Small intestine (tissue), 7 donors: ENCODE measurements around the gene ZC4H2. TPM values are rescaled to one million over a fixed set of nuclear protein-coding genes. Genes with fewer than 3 reads are reported as not detected.
"Not testable (repeated sequence)": the region's sequence is repeated elsewhere in the genome, so short reads cannot be mapped to it uniquely, and the experiment has no call there.

ENCODE experiments used
- DNase-seq, 2 donors: peaks; one replicate each; pipeline versions ENCODE4 v3.0.0 to v3.0.0-alpha.2; 2013
- FAIRE-seq: peaks from 2 replicates; lab custom pipeline; 2012; peaks lifted over from hg19 to GRCh38; lab: Jason Lieb, UNC
- H3K27ac ChIP-seq, 3 donors: one replicate each; pipeline ENCODE4 v1.5.1; 2013; ENCODE audit warnings: low read length in 2 of 3, mild to moderate bottlenecking in 2 of 3, control low read depth in 1 of 3, inconsistent platforms in 1 of 3, low read depth in 1 of 3, moderate library complexity in 1 of 3
- H3K27me3 ChIP-seq, 3 donors: one replicate each; pipeline ENCODE4 v1.6.1; 2013; ENCODE audit warnings: low read length in 3 of 3, inconsistent platforms in 1 of 3; ENCODE audit not compliant: control insufficient read depth in 3 of 3, insufficient read depth in 3 of 3
- H3K36me3 ChIP-seq, 3 donors: one replicate each; pipeline ENCODE4 v1.6.1; 2013; ENCODE audit warnings: low read length in 3 of 3, inconsistent platforms in 1 of 3, low read depth in 1 of 3, mild to moderate bottlenecking in 1 of 3, moderate library complexity in 1 of 3; ENCODE audit not compliant: control insufficient read depth in 3 of 3, insufficient read depth in 2 of 3
- H3K4me1 ChIP-seq, 3 donors: one replicate each; pipeline ENCODE4 v1.6.1; 2013; ENCODE audit warnings: low read length in 2 of 3, inconsistent platforms in 1 of 3, low read depth in 1 of 3, mild to moderate bottlenecking in 1 of 3, moderate library complexity in 1 of 3; ENCODE audit not compliant: control insufficient read depth in 3 of 3, insufficient read depth in 2 of 3
- H3K4me3 ChIP-seq, 3 donors: one replicate each; pipeline ENCODE4 v1.5.1; 2013; ENCODE audit warnings: low read length in 3 of 3, control low read depth in 1 of 3, inconsistent platforms in 1 of 3, low read depth in 1 of 3, mild to moderate bottlenecking in 1 of 3, moderate library complexity in 1 of 3
- H3K9me3 ChIP-seq, 2 donors: one replicate each; pipeline ENCODE4 v1.6.1; 2013; ENCODE audit warnings: low read depth in 1 of 2, low read length in 1 of 2; ENCODE audit not compliant: control insufficient read depth in 2 of 2, insufficient read depth in 1 of 2
- WGBS, 3 donors: extraction: QIAGEN DNeasy Blood & Tissue Kit; methylation state at CpG; one replicate each; pipeline ENCODE4 v1.1.7; 2013; 5-methylcytosine and 5-hydroxymethylcytosine counted together
- polyA plus RNA-seq, 4 donors: library from polyadenylated mRNA; stranded (reverse) in 3 of 4; unstranded in 1 of 4; fragments of 200-250 nt in 3 of 4; fragments of 120-200 nt in 1 of 4; gene quantifications; one replicate each; pipeline versions ENCODE4 v1.2.1 to v1.2.3, GENCODE V29; 2013
- donor health status: healthy with polysubstance abuse.
- donor health status: control.
- donor health status: control.
- donor health status: Bipolar disorder and iron deficiency.
- donor health status: healthy.

ZC4H2 gene
- polyA plus RNA-seq, 4 donors = 6.5 to 11.6 (median 8.0) TPM

DNA sequence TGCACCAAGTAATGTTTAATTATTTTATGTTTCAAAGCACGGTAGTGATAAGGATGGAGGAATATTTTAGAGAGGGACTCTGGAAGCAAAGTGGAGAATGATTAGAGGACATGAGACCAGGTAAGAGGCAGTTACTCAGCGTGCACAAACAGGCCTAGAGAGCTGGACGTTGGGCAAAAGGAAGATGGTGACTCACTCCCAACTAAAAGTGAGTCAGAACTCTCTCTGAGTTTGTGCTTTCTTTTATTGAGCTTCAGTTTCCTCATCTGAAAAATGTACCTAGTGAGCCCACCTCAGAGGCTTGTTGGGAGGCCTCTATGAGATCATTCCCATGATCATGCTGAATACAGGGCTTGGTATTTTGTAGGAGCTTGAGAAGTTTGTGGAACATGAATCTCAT is 1.6 kb upstream of the ZC4H2 start:
- WGBS, 3 donors = 60 to 71% (median 61%) methylated on average over 3 of the region's 3 CpGs
- no peaks in the 10 kb centered on the region for H3K9me3 ChIP-seq
- H3K27ac ChIP-seq = no peak overlapping the region
- DNase-seq = no peak
- H3K4me1 ChIP-seq = no peaks in the 10 kb centered on the region
- FAIRE-seq = no peak
- no peak overlapping the region for H3K4me3 ChIP-seq
- H3K36me3 ChIP-seq = no peaks in the 10 kb centered on the region
- no peaks in the 10 kb centered on the region for H3K27me3 ChIP-seq

DNA sequence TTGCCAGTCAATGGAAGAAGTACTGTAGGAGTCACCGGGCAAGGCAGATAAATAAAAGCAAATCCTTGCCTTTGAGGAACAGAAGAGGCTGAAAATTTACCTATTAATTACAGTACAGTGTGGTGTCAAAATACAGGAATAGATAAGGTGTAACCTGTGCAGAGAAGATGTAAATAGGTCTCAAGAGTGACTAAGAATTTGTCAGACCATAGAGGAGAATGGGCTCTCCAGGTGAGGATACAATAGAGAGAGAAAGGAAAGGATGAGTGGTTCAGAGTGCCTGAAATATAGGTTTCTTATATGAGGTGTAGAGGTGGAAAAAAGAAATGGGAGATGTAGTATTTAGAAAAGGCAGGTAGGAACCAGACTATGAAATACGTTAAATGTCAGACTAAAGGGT is 801 bp upstream of the ZC4H2 start:
- no peaks in the 10 kb centered on the region for H3K4me1 ChIP-seq
- DNase-seq (peak in 1 of 2 donors; percentile 1), FAIRE-seq (no peak)
- 47 to 62% (median 59%) methylated on average over 2 of the region's 2 CpGs for WGBS, 3 donors
- no peaks in the 10 kb centered on the region for H3K9me3 ChIP-seq
- no peaks in the 10 kb centered on the region for H3K27me3 ChIP-seq
- H3K27ac ChIP-seq = no peak overlapping the region
- H3K36me3 ChIP-seq = no peaks in the 10 kb centered on the region
- H3K4me3 ChIP-seq = no peak overlapping the region

DNA sequence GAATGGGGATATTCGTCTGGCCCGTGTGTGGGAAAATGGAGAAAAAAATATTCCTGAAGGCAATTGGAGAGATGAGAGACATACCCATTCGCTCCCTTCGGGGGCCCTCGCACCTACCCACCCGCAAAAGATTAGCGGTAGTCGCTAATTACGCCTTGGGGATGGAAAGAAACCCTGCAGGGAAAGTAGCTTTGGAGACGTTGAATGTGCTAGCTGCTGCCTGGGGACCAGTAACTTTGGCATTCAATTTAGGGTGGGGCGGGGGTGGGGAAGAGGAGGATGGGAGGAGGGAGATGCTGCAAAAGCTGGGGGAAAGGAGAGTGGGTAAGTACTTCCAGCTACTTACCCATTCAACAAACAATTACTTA is 407 bp upstream of the ZC4H2 start:
- DNase-seq = no peak
- no peaks in the 10 kb centered on the region for H3K9me3 ChIP-seq
- no peaks in the 10 kb centered on the region for H3K36me3 ChIP-seq
- H3K4me1 ChIP-seq = no peaks in the 10 kb centered on the region
- H3K4me3 ChIP-seq = peak overlapping the region in 2 of 3 donors; percentile 63 to 66
- no peak for FAIRE-seq
- whole genome bisulfite sequencing, 3 donors = 0 to 32% (median 4%) methylated on average over 11 of the region's 11 CpGs
- no peak overlapping the region for H3K27ac ChIP-seq
- no peaks in the 10 kb centered on the region for H3K27me3 ChIP-seq

DNA sequence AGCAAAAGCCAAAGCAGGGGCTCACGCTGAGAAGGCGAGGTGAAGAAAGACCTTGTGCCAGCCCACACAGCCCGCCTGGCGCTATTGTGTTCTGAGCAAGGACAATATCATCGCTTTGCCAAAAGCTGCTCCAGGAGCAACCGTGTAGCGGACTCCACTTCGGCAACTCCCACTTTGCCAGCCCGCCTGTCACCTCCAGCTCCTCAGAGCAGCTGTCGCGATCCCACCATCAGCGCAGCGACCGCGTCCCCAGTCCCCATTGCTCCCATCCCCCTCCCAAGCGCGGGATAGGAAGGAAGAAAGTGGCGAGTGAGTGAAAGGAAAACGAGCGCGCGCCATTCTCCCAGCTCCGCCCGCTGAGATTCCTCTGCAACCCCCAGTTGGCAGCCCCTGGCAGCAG is 759 bp downstream of the ZC4H2 start:
- peak; percentile 32 to 43 for DNase-seq
- Histone ChIP-seq H3K4me1 (no peaks in the 10 kb centered on the region), H3K27ac (peak overlapping the region in 2 of 3 donors; percentile 4 to 12), H3K36me3 (no peaks in the 10 kb centered on the region), H3K4me3 (peak overlapping the region; percentile 53 to 66 (median 63)), H3K9me3 (no peaks in the 10 kb centered on the region), H3K27me3 (no peaks in the 10 kb centered on the region)
- WGBS, 3 donors = 0 to 40% (median 11%) methylated on average over 24 of the region's 24 CpGs
- no peak for FAIRE-seq

DNA sequence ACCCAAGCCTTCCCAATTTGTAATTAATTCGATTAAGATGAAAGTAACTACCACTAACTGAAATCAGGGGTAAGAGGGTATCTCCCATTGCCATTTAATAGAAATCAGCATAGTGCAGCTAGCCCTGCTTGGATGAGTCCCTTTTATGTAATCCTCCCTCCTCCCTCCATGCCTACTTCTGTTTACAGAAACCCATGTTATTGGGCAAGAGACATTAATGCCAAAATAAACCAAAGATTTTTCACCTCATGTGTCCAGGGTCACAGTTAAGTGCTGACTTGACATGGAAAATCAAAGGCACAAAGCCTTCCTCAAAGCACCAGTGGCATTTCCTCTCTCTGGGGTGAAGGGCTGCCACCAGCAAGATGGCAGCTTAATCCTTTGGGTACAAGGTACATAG is 50.8 kb downstream of the ZC4H2 start:
- peaks cover 0 to 4% of the 10 kb centered on the region in 2 donors for H3K9me3 ChIP-seq
- DNase-seq (no peak), FAIRE-seq (no peak)
- no peak overlapping the region for H3K27ac ChIP-seq
- H3K36me3 ChIP-seq = no peaks in the 10 kb centered on the region
- no peaks in the 10 kb centered on the region for H3K4me1 ChIP-seq
- WGBS, 3 donors = 61 to 94% (median 89%) methylated on average over 1 of the region's 1 CpG
- H3K27me3 ChIP-seq = no peaks in the 10 kb centered on the region
- no peak overlapping the region for H3K4me3 ChIP-seq

DNA sequence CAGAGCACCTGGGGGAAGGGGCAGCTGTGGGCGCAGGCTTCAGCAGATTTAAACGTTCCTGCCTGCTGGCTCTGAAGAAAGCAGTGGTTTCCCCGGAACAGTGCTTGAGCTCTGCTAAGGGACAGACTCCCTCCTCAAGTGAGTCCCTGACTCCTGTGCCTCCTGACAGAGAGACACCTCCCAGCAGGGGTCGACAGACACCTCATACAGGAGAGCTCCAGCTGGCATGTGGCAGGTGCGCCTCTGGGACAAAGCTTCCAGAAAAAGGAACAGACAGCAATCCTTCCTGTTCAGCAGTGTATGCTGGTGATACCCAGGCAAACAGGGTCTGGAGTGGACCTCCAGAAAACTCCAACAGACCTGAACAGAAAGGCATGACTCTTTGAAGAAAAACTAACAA is 68.1 kb downstream of the ZC4H2 start:
- H3K9me3 ChIP-seq = no peaks in the 10 kb centered on the region
- H3K4me3 ChIP-seq = no peak overlapping the region
- H3K36me3 ChIP-seq = no peaks in the 10 kb centered on the region
- FAIRE-seq (no peak), DNase-seq (no peak)
- no peaks in the 10 kb centered on the region for H3K4me1 ChIP-seq
- 78 to 87% (median 85%) methylated on average over 5 of the region's 5 CpGs for WGBS, 3 donors
- H3K27ac ChIP-seq = no peak overlapping the region
- no peaks in the 10 kb centered on the region for H3K27me3 ChIP-seq

DNA sequence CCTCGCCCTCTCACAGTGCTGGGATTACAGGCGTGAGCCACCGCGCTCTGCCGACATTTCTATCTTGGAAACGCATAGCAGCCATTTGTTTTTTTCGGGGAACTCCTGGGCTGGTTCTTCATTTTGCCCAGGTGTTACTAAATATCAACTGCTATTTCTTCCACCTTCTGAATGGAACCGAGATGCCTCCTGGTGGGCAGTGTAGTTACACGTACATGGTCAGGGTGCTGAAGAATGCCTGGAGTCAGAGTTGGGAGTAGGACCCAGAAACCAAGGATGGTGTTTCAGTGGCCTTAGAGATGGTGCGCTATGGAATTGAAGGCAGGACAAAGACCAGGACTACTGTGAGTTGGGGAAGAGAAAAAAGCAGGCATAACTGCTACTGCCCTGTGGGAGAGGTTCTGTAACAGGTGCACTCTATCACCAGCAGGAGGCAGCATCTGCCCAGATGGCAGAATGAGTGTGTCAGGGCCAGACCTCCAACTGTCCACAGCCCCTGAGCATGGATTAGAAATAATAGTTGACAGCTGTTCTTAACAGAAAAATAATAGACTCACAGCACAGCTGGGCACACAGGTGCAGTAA is 81.7 kb downstream of the ZC4H2 start:
- 74 to 76% (median 75%) methylated on average over 10 of the region's 10 CpGs for WGBS, 3 donors
- no peak overlapping the region for H3K4me3 ChIP-seq
- DNase-seq (peak; percentile 39 to 51), FAIRE-seq (no peak)
- H3K36me3 ChIP-seq = no peaks in the 10 kb centered on the region
- H3K4me1 ChIP-seq = no peaks in the 10 kb centered on the region
- peaks cover 0 to 8% of the 10 kb centered on the region in 2 donors for H3K9me3 ChIP-seq
- H3K27ac ChIP-seq = no peak overlapping the region
- H3K27me3 ChIP-seq = no peaks in the 10 kb centered on the region

DNA sequence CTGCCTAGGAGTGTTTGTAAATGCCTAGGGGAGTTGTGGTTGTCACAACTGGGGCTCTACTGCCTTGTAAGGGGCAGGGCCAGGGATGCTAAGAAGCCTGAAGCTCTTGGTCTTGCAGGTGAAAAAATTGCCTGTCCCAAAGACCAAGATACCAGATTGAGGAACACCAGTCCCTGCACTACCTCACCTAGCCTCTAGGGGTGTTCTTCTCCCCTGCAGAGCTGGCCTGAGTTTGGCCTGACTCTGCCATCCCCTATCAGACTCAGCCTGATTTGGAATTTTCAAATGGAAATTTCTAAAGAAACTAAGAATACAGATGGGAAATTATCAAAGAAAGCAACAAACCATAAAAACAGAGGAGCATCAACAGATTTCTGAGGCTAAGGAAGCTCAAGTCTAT is 90.4 kb downstream of the ZC4H2 start:
- DNase-seq (peak; percentile 1), FAIRE-seq (no peak)
- Histone ChIP-seq H3K9me3 (no peaks in the 10 kb centered on the region), H3K36me3 (no peaks in the 10 kb centered on the region), H3K4me3 (no peak overlapping the region), H3K27ac (no peak overlapping the region), H3K27me3 (no peaks in the 10 kb centered on the region), H3K4me1 (no peaks in the 10 kb centered on the region)

DNA sequence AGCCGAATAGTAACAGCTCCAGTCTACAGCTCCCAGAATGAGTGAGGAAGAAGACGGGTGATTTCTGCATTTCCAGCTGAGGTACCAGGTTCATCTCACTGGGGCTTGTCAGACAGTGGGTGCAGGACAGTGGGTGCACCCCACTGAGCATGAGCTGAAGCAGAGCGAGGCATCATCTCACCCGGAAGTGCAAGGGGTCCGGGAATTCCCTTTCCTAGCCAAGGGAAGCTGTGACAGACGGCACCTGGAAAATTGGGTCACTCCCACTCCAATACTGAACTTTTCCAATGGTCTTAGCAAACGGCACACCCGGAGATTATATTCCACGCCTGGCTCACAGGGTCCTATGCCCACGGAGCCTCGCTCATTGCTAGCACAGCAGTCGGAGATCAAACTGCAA is 97.5 kb downstream of the ZC4H2 start:
- not testable (repeated sequence) for H3K36me3 ChIP-seq, FAIRE-seq
- 89 to 97% (median 91%) methylated on average over 12 of the region's 12 CpGs for WGBS, 3 donors

More for the DNA sequence above, 97.5 kb downstream of the ZC4H2 start:
- not testable (repeated sequence) for H3K4me3 ChIP-seq, H3K27me3 ChIP-seq, H3K9me3 ChIP-seq, H3K27ac ChIP-seq, H3K4me1 ChIP-seq, DNase-seq
